K562 (cell line): ENCODE measurements around the gene TCEA3. TPM values are rescaled to one million over a fixed set of nuclear protein-coding genes. Genes with fewer than 3 reads are reported as not detected.

ENCODE experiments used
- ARID2 ChIP-seq: fragments of 450-650 bp; IDR thresholded peaks from 2 replicates; pipeline ENCODE4 v1.6.1; 2017; ENCODE audit warnings: antibody characterized with exemption, mild to moderate bottlenecking
- BCOR ChIP-seq: fragments of 450-650 bp; IDR thresholded peaks from 2 replicates; pipeline ENCODE4 v1.6.1; 2016
- BDP1 ChIP-seq: IDR thresholded peaks from 3 replicates; pipeline ENCODE4 v1.6.1; 2011; ENCODE audit not compliant: insufficient read length, insufficient read depth
- EP300 ChIP-seq: IDR thresholded peaks from 2 replicates; pipeline ENCODE4 v1.6.1; 2012; ENCODE audit warnings: low read length, improper control_type of control experiment
- HDAC1 ChIP-seq, 2 experiments: fragments of 450-650 bp; IDR thresholded peaks; 2 replicates each; pipeline ENCODE4 v1.6.1; 2016 to 2017; ENCODE audit warnings: inconsistent platforms in 1 of 2, mild to moderate bottlenecking in 1 of 2, moderate library complexity in 1 of 2
- HLTF ChIP-seq: fragments of 450-650 bp; IDR thresholded peaks from 2 replicates; pipeline ENCODE4 v1.6.1; 2016
- KDM5B ChIP-seq: fragments of 200-600 bp; sonication (generic); IDR thresholded peaks from 2 replicates; pipeline ENCODE4 v1.6.1; 2012; ENCODE audit warnings: low read depth, mild to moderate bottlenecking, moderate library complexity, low read length, control low read depth, inconsistent platforms; ENCODE audit not compliant: insufficient replicate concordance
- MED1 ChIP-seq: sonication (generic); formaldehyde crosslinking; IDR thresholded peaks from 2 replicates; pipeline ENCODE4 v1.8.1; 2023; ENCODE audit warnings: missing genetic modification reagents, borderline replicate concordance
- PHB ChIP-seq: fragments of 250-450 bp; sonication (Bioruptor Pico); IDR thresholded peaks from 2 replicates; pipeline ENCODE4 v1.5.0; 2021
- PRPF4 ChIP-seq: fragments of 200-400 bp; formaldehyde crosslinking; IDR thresholded peaks from one replicate; pipeline ENCODE4 v1.6.1; 2017; ENCODE audit warnings: low read length, low read depth, mild to moderate bottlenecking; ENCODE audit not compliant: insufficient read depth, poor library complexity, severe bottlenecking
- RBBP5 ChIP-seq: fragments of 200-600 bp; sonication (generic); IDR thresholded peaks from 2 replicates; pipeline ENCODE4 v1.6.1; 2012; ENCODE audit warnings: borderline replicate concordance, mild to moderate bottlenecking, low read length, control low read depth, inconsistent platforms; ENCODE audit not compliant: insufficient read depth, poor library complexity, severe bottlenecking
- RBM25 ChIP-seq: fragments of 200-400 bp; formaldehyde crosslinking; IDR thresholded peaks from 2 replicates; pipeline ENCODE4 v1.6.1; 2018; ENCODE audit warnings: low read length, low read depth, moderate library complexity; ENCODE audit not compliant: severe bottlenecking
- STAG1 ChIP-seq: sonication (generic); formaldehyde crosslinking; IDR thresholded peaks from 2 replicates; pipeline ENCODE4 v1.5.0; 2020; ENCODE audit warnings: missing genetic modification reagents, borderline replicate concordance
- ZC3H4 ChIP-seq: sonication (generic); formaldehyde crosslinking; IDR thresholded peaks from 2 replicates; pipeline ENCODE4 v1.9.0; 2021; ENCODE audit warnings: missing genetic modification reagents, borderline replicate concordance
- ZNF431 ChIP-seq: sonication (generic); formaldehyde crosslinking; IDR thresholded peaks from 2 replicates; pipeline ENCODE4 v1.8.0; 2022; ENCODE audit warnings: mild to moderate bottlenecking, missing genetic modification reagents
- ZNF584 ChIP-seq: fragments of 200-800 bp; sonication (Bioruptor generic); IDR thresholded peaks from 2 replicates; pipeline ENCODE4 v1.6.1; 2016; ENCODE audit warnings: low read depth, mild to moderate bottlenecking, missing genetic modification characterization, missing compliant biosample characterization
- polyA plus RNA-seq, 8 experiments: library from polyadenylated mRNA; depleted of rRNA in 4 of 8; stranded (reverse) in 5 of 8; unstranded in 3 of 8; fragments of >200 nt; fragmentation: Nextera tagmentation in 2 of 8; fragmentation: Illumina TruSeq in 1 of 8; extraction: Ambion mirVana in 2 of 8; extraction: Trizol in 1 of 8; gene quantifications; 2 replicates each; pipeline versions ENCODE4 v1.2.1 to v1.2.3, GENCODE V29; 2011 to 2014; ENCODE audit warnings: inconsistent platforms in 1 of 8, missing spikeins in 1 of 8
- total RNA-seq, 7 experiments: library from RNA; depleted of rRNA in 6 of 7; stranded (reverse); fragments of >200 nt in 6 of 7; fragmentation: Illumina TruSeq in 2 of 7; extraction: Trizol in 2 of 7; gene quantifications; 2 replicates each; pipeline versions ENCODE4 v1.2.1 to v1.2.3, GENCODE V29; 2011 to 2021; ENCODE audit warnings: low replicate concordance in 1 of 7
- TF ChIP-seq, protein P1 (sequence below), 3 experiments: IDR thresholded peaks in 2 of 3; conservative IDR thresholded peaks in 1 of 3; 2 replicates each; pipeline ENCODE4 v1.5.1; 2011 to 2012; ENCODE audit warnings: low read length in 3 of 3, mild to moderate bottlenecking in 3 of 3, control low read depth in 2 of 3, improper control_type of control experiment in 1 of 3, inconsistent platforms in 1 of 3, low read depth in 1 of 3, mixed read lengths in 1 of 3, moderate library complexity in 1 of 3; ENCODE audit not compliant: insufficient read depth in 2 of 3
- TF ChIP-seq, protein P2 (sequence below): fragments of 450-650 bp; formaldehyde crosslinking; IDR thresholded peaks from 2 replicates; pipeline ENCODE4 v1.4.0; 2020; ENCODE audit warnings: mild to moderate bottlenecking, mixed read lengths

The TCEA3 gene
- total and polyA plus RNA-seq, 9 of the 15 experiments (the other 6 are each of a cell fraction or from before 2014, with no cell fraction given) = 0.03 to 0.55 (median 0.36) TPM

DNA sequence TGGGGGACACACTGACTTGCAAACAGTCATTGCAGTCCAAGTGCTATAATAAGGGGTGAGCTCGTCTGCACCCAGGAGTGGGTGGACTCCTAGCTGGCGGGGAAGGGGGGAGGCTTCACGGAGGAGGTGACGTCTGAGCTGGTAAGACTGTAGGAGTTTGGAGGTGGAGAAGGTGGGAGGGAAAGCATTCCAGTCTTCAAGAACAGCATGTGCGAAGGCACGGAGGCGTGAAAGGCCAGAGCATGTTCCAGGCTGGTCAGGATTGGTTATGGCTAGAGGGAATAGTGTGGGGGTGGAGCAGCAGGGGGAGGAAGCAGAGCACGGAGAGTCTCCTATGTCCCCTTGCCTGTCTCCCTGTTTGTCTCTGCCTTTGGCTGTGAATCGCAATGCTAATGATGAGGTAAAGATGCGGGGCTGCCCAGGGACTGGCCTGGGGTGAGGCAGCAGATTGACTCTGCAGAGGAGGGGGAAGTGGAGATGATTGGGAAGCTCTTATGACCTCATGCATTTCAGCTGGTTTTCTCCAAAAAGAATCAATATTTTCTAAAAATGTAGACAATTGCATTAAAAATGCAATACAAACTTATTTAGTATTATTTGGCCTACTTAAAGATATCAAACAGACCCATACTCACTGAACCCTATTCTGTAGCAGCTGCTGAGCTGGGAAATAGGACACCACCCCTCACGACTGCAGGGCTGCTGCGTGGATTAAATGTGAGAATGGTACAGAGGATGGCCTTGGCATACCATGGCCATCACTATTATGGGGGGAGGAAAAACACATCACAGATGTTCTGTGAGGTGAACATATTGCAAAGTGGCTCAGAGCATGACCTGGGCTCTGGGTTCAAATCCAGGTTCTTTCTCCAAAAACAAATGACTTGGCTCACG lies 52.3 kb downstream of the TCEA3 start (continued):
- TF ChIP-seq RBBP5 (peak; percentile 26), ARID2 (no peak), ZNF584 (CRISPR knock-in tag) (no peak), STAG1 (CRISPR knock-in tag) (no peak), PRPF4 (no peak), EP300 (no peak), ZNF431 (CRISPR knock-in tag) (no peak), BCOR (peak; percentile 62), RBM25 (no peak), HLTF (no peak), BDP1 (no peak), ZC3H4 (peak; percentile 59; the same call in 1 of the 2 replicates), MED1 (CRISPR knock-in tag) (no peak), PHB (no peak), KDM5B (peak; percentile 14), HDAC1 (IDR thresholded peaks at IDR 0.05) (peak in 1 of 2 experiments; percentile 52; a peak in 1 of 4 replicates)
- TF ChIP-seq, protein P1, sequence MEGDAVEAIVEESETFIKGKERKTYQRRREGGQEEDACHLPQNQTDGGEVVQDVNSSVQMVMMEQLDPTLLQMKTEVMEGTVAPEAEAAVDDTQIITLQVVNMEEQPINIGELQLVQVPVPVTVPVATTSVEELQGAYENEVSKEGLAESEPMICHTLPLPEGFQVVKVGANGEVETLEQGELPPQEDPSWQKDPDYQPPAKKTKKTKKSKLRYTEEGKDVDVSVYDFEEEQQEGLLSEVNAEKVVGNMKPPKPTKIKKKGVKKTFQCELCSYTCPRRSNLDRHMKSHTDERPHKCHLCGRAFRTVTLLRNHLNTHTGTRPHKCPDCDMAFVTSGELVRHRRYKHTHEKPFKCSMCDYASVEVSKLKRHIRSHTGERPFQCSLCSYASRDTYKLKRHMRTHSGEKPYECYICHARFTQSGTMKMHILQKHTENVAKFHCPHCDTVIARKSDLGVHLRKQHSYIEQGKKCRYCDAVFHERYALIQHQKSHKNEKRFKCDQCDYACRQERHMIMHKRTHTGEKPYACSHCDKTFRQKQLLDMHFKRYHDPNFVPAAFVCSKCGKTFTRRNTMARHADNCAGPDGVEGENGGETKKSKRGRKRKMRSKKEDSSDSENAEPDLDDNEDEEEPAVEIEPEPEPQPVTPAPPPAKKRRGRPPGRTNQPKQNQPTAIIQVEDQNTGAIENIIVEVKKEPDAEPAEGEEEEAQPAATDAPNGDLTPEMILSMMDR (IDR thresholded peaks at IDR 0.05 in 2 of 3, conservative IDR thresholded peaks at IDR 0.05 in 1 of 3; ENCODE audit: insufficient read depth in 2 of 3, low read depth in 1 of 3, low read length in 3 of 3) = no peak
- TF ChIP-seq, protein P2, sequence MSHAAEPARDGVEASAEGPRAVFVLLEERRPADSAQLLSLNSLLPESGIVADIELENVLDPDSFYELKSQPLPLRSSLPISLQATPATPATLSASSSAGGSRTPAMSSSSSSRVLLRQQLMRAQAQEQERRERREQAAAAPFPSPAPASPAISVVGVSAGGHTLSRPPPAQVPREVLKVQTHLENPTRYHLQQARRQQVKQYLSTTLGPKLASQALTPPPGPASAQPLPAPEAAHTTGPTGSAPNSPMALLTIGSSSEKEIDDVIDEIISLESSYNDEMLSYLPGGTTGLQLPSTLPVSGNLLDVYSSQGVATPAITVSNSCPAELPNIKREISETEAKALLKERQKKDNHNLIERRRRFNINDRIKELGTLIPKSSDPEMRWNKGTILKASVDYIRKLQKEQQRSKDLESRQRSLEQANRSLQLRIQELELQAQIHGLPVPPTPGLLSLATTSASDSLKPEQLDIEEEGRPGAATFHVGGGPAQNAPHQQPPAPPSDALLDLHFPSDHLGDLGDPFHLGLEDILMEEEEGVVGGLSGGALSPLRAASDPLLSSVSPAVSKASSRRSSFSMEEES (CRISPR knock-in tag) = no peak
